Endothelial cell of umbilical vein (primary cell): ENCODE data around the gene KIAA0408. TPM values are rescaled to one million over a fixed set of nuclear protein-coding genes. Genes with fewer than 3 reads are reported as not detected.

Experiments used
- polyA plus RNA-seq, 4 experiments: library from polyadenylated mRNA; depleted of rRNA in 3 of 4; stranded (reverse) in 3 of 4; unstranded in 1 of 4; fragments of >200 nt; gene quantifications; 2 replicates each; pipeline versions ENCODE4 v1.2.1 to v1.2.3, GENCODE V29; 2011 to 2012; ENCODE audit warnings: missing spikeins in 1 of 4
- small RNA-seq: library from RNA; depleted of rRNA; stranded (forward); fragments of <200 nt; gene quantifications from one replicate; pipeline ENCODE3, GENCODE V24; 2012; ENCODE audit warnings: low replicate concordance, low read depth; ENCODE audit not compliant: insufficient read depth, insufficient read length
- total RNA-seq: library from RNA; stranded (reverse); gene quantifications from 2 replicates; pipeline ENCODE4 v1.2.3, GENCODE V29; 2021

The KIAA0408 gene
- total and polyA plus RNA-seq, 2 donors (not counting 3 experiments of a cell fraction or from before 2014, with no cell fraction given), result not detected

Small RNAs within 50 kb of the gene (small RNA-seq; reads per million reads assigned to genes)
- not detected for gene KIAA0408

Other genes with a start within 250 kb of the KIAA0408 start
- gene RNF146, start 192.5 kb downstream of the KIAA0408 start, total RNA-seq, result 43.8 and 48.1 TPM in 2 replicates
- gene RNF146, start 192.5 kb downstream of the KIAA0408 start, polyA plus RNA-seq, result 29.2 and 37.5 TPM in 2 replicates
- 36.7 and 36.8 TPM in 2 replicates for gene ECHDC1, start 115.8 kb downstream of the KIAA0408 start, total RNA-seq
- gene ECHDC1, start 115.8 kb downstream of the KIAA0408 start, polyA plus RNA-seq, result 5.1 and 8.1 TPM in 2 replicates
- not detected in 2 replicates for gene C6orf58, start 117.8 kb upstream of the KIAA0408 start, total RNA-seq
- gene C6orf58, start 117.8 kb upstream of the KIAA0408 start, polyA plus RNA-seq, result not detected in 2 replicates